Vagina (tissue), 2 donors: ENCODE data around the gene SACM1L.

Experiments
- POLR2A ChIP-seq, 2 donors: fragments of 450-650 bp; IDR thresholded peaks; one replicate each; pipeline ENCODE4 v1.6.1; 2017; ENCODE audit warnings: antibody characterized with exemption in 2 of 2, mild to moderate bottlenecking in 2 of 2, moderate library complexity in 2 of 2
- POLR2AphosphoS5 ChIP-seq, 2 donors: sonication (generic); formaldehyde crosslinking; IDR thresholded peaks; one replicate each; pipeline ENCODE4 v1.9.0; 2017; ENCODE audit warnings: antibody characterized with exemption in 2 of 2, mild to moderate bottlenecking in 2 of 2, low read depth in 1 of 2; ENCODE audit not compliant: insufficient read depth in 1 of 2
- TF ChIP-seq, protein P1 (sequence below), 3 experiments: fragments of 450-650 bp in 2 of 3; fragments of 200-600 bp in 1 of 3; sonication (generic) in 1 of 3; IDR thresholded peaks; one replicate each; pipeline ENCODE4 v1.5.1; 2017 to 2019; ENCODE audit warnings: antibody characterized with exemption in 3 of 3, mild to moderate bottlenecking in 2 of 3, moderate library complexity in 2 of 3

- TF ChIP-seq, protein P1, sequence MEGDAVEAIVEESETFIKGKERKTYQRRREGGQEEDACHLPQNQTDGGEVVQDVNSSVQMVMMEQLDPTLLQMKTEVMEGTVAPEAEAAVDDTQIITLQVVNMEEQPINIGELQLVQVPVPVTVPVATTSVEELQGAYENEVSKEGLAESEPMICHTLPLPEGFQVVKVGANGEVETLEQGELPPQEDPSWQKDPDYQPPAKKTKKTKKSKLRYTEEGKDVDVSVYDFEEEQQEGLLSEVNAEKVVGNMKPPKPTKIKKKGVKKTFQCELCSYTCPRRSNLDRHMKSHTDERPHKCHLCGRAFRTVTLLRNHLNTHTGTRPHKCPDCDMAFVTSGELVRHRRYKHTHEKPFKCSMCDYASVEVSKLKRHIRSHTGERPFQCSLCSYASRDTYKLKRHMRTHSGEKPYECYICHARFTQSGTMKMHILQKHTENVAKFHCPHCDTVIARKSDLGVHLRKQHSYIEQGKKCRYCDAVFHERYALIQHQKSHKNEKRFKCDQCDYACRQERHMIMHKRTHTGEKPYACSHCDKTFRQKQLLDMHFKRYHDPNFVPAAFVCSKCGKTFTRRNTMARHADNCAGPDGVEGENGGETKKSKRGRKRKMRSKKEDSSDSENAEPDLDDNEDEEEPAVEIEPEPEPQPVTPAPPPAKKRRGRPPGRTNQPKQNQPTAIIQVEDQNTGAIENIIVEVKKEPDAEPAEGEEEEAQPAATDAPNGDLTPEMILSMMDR (IDR thresholded peaks at IDR 0.05), result no peak
- no peak for TF ChIP-seq POLR2AphosphoS5 (IDR thresholded peaks at IDR 0.05; ENCODE audit: insufficient read depth in 1 of 2, low read depth in 1 of 2)
- no peak for TF ChIP-seq POLR2A (IDR thresholded peaks at IDR 0.05)
Observed at GRCh38 chr3:45677841-45678240, 11.4 kb upstream of the SACM1L start.
